Mammary epithelial cell (primary cell): Measurements from ENCODE around the gene SPINK2.

Experiments used
- CTCF ChIP-seq, 2 donors: IDR thresholded peaks in 1 of 2; conservative IDR thresholded peaks in 1 of 2; 2 replicates each; pipeline ENCODE4 v1.5.1; 2011 to 2012; ENCODE audit warnings: inconsistent platforms in 2 of 2, low read length in 2 of 2, mild to moderate bottlenecking in 2 of 2, control low read depth in 1 of 2, low read depth in 1 of 2; ENCODE audit not compliant: insufficient read depth in 1 of 2; ENCODE audit errors: extremely low read depth in 1 of 2
- EZH2 ChIP-seq: IDR thresholded peaks from 2 replicates; pipeline ENCODE4 v1.6.1; 2012; ENCODE audit warnings: low read length, inconsistent platforms, borderline replicate concordance

DNA sequence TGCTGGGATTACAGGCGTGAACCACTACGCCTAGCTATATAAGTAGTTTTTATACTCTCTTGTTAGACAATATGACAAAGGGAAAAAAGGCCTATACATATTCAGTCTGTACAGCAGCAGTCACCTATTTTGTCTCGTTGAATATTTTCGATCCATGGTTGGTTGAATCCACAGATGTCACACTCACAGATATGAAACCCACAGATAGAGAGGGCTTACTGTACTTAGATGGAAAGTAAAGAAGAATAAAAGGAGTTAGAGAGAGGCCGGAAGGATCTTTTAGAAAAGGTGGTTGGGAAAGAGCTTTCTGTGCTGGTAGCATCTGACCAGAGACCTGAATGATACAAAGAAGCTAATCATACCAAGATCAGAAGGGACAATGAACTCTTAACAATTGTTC is 38.3 kb upstream of the SPINK2 start:
- TF ChIP-seq CTCF (conservative IDR thresholded peaks at IDR 0.05 in 1 of 2, IDR thresholded peaks at IDR 0.05 in 1 of 2; ENCODE audit: extremely low read depth in 1 of 2, insufficient read depth in 1 of 2, low read depth in 1 of 2, low read length in 2 of 2) (no peak), EZH2 (no peak)
